ENCODE measurements around the gene TIMM13.

Gene TIMM13

DNA sequence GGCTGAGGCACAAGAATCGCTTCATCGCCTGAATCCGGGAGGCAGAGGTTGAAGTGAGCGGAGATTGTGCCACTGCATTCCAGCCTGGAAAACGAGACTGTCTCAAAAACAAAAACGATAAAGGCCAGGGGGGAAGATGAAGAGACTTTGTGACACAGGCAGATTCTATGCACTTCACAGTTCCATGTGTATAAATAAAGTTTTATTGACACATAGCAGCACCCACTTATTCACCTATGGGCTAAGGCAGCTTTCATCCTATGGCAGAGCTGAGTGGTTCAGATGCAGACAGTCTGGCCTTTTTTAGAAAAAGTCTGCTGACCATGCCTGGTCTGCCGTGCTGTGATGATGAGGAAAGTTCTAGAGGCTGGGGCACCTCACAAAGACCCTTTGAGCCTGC, 23.8 kb upstream of the TIMM13 start:
- POLR2A ChIA-PET = no interaction called here

DNA sequence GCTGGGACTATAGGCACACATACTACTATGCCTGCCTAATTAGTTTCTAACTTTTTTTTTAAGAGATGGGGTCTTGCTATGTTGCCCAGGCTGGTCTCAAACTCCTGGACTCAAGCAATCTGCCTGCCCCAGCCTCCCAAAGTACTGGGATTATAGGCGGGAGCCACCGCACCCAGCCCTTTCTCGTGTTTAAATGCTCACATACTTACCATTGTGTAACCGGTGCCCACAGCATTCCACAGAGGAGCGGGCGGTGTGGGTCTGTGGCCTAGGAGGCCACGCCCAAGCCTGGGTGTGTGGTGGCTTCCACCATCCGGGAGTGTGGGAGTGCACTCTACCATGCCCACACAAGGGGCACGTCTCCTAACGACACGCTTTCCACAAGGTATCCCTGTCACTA, 21.6 kb upstream of the TIMM13 start:
- POLR2A ChIA-PET = no interaction called here
- no peak overlapping the region for H3K4me3 ChIP-seq (ENCODE audit: low read depth, low read length)
- TF ChIP-seq, protein P1, sequence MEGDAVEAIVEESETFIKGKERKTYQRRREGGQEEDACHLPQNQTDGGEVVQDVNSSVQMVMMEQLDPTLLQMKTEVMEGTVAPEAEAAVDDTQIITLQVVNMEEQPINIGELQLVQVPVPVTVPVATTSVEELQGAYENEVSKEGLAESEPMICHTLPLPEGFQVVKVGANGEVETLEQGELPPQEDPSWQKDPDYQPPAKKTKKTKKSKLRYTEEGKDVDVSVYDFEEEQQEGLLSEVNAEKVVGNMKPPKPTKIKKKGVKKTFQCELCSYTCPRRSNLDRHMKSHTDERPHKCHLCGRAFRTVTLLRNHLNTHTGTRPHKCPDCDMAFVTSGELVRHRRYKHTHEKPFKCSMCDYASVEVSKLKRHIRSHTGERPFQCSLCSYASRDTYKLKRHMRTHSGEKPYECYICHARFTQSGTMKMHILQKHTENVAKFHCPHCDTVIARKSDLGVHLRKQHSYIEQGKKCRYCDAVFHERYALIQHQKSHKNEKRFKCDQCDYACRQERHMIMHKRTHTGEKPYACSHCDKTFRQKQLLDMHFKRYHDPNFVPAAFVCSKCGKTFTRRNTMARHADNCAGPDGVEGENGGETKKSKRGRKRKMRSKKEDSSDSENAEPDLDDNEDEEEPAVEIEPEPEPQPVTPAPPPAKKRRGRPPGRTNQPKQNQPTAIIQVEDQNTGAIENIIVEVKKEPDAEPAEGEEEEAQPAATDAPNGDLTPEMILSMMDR (IDR thresholded peaks at IDR 0.05; ENCODE audit: insufficient read depth, low read length, missing control alignments) = no peak

More for the DNA sequence above, 23.8 kb upstream of the TIMM13 start:
- TF ChIP-seq, protein P1 (IDR thresholded peaks at IDR 0.05; ENCODE audit: insufficient read depth, low read length, missing control alignments) = no peak
- no peak overlapping the region for H3K4me3 ChIP-seq (ENCODE audit: low read depth, low read length)
- CTCF ChIA-PET = no interaction called here
- DNase-seq (ENCODE audit: low read depth, low spot score) = no peak

DNA sequence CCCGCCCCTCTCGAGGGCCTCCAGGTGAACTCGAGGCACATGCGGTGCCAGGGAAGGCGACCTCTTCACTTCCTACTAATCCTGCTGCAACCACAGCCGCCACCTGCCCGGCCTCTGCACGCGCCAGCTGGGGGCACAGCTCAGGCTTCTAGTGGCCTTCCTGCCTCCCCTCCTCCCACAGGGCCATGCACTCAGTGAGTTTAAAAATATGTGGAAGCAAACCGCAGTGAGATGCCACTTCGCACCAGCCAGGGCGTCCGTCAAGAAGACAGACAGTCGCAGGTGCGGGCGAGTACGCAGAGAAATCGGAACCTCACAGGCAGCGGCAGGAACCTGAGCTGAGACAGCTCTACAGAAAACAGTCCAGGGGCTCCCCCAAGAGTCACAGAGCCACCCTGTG, 19.0 kb upstream of the TIMM13 start:
- CTCF ChIA-PET = no interaction called here
- TF ChIP-seq, protein P1 (IDR thresholded peaks at IDR 0.05; ENCODE audit: insufficient read depth, low read length, missing control alignments) = no peak
- no peak overlapping the region for H3K4me3 ChIP-seq (ENCODE audit: low read depth, low read length)
- no peak for DNase-seq (ENCODE audit: low read depth, low spot score)
- POLR2A ChIA-PET = no interaction called here

More for the DNA sequence above, 21.6 kb upstream of the TIMM13 start:
- no peak for DNase-seq (ENCODE audit: low read depth, low spot score)
- CTCF ChIA-PET = interaction anchor here (1.4 kb wide), 1 partner anchor 165 kb away, joined by 5 read pairs; no protein-coding TSS in a partner anchor

DNA sequence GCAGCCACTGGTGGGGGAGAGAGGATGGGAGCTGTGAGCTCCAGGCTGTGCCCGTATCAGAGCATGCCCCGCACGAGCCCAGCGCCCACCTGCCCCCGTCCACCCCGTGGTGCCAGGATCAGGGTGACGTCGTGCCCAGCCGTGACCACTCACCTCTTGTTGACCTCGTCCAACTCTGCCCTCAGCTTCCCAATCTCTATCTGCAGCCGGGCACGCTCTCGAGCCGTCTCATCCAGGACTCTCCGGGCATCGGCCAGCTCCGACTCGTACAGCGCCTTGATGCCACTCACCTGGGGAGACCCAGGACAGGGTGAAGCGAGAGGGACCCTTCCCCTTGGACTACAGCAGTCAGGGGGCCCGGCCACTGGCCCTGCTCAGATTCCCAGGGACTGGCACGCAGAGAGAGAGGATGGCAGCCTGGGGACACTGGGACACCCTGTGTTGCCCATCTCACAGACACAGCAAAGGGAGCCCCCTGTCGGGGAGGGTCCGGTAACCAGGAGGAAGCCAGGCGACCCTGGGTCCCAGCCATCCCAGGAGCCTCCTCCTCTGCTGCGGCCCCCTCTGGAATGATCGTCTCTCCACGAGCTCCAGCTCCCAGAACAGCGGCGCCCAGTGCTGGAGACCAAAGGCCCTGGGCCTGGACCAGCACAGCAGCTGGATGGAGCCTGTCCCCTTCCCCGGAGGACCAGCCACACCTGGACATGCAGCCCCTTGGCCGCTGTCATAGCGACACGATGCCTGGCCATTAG, 17.0 kb upstream of the TIMM13 start:
- ChIA-PET CTCF (interaction anchor here (1.3 kb wide), 1 partner anchor 12 kb away, joined by 3 read pairs; the partner anchor contains the start of gene LMNB2), POLR2A (no interaction called here)
- DNase-seq (ENCODE audit: low read depth, low spot score) = no peak
- no peak overlapping the region for H3K4me3 ChIP-seq (ENCODE audit: low read depth, low read length)
- TF ChIP-seq, protein P1 (IDR thresholded peaks at IDR 0.05; ENCODE audit: insufficient read depth, low read length, missing control alignments) = no peak

DNA sequence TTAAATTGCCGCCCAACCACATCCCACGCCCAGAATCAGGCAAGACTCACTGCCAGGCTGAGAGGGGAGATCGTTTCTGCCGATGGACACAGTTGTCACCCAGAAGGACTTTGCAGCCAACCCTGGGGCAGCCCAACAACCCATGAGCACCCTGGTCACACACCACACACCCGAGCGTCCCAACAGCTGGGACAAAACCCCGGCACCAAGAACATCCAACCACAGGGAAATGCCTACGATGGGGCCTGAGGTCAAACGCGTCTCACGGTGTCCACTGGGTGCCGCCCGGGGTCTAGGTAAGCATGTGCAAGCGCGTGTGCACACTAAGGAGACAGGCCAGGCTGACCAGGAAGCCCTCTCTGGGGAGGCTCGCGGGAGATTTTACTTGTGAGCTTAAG, 16.4 kb upstream of the TIMM13 start:
- ChIA-PET CTCF (interaction anchor here (1.3 kb wide), 1 partner anchor 13 kb away, joined by 3 read pairs; the partner anchor contains the start of gene LMNB2), POLR2A (interaction anchor here (1.5 kb wide), 1 partner anchor 16 kb away, joined by 3 read pairs; the partner anchor contains the start of gene TIMM13)
- no peak for DNase-seq (ENCODE audit: low read depth, low spot score)
- TF ChIP-seq, protein P1 (IDR thresholded peaks at IDR 0.05; ENCODE audit: insufficient read depth, low read length, missing control alignments) = no peak
- H3K4me3 ChIP-seq (ENCODE audit: low read depth, low read length) = no peak overlapping the region

DNA sequence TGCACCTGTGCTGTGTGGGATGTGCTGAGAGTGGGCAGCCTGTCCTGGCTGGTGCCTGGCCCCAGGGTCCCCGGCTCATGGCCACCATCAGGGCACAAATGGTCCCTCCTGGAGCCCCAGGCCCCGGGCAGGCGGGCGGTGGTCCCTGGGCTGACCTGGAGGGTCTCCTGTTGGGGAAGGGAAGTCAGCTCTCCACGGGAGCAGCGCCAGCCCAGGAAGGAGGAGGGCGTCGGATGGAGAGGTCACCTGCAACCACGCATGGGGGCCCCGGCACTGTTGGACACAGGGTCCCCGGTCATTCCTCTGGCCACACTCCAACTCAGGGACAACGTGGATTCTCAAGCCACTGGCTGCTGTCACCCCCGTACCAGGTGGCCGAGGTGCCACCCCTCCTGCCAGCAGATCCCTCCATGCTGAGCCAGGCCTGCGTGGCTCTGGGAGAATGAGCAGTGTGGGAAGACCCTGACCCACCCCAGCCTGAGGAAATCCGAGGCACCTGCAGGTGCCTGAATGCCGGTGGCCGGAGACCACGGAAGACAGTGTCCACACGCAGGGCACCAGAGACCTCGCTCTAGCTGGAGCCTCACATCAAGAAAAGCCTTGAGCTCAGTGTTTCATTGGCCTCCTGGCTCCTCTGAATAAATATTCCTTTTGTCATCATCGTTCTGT, 15.9 kb upstream of the TIMM13 start:
- CTCF ChIA-PET = interaction anchor here (0.7 to 2.8 kb wide), 2 partner anchors 10 to 21 kb away, joined by 3 to 7 read pairs; no protein-coding TSS in a partner anchor

More for the DNA sequence above, 15.9 kb upstream of the TIMM13 start:
- POLR2A ChIA-PET = interaction anchor here (1.5 kb wide), 1 partner anchor 16 kb away, joined by 3 read pairs; the partner anchor contains the start of gene TIMM13
- DNase-seq (ENCODE audit: low read depth, low spot score) = no peak
- H3K4me3 ChIP-seq (ENCODE audit: low read depth, low read length) = no peak overlapping the region
- TF ChIP-seq, protein P1 (IDR thresholded peaks at IDR 0.05; ENCODE audit: insufficient read depth, low read length, missing control alignments) = no peak

All from AG04449 (cell line).